HG03521 (cell line): Measurements from ENCODE around the gene AFF3.
"Not testable (repeated sequence)": the region's sequence is repeated elsewhere in the genome, so short reads cannot be mapped to it uniquely, and the experiment has no call there.

ENCODE experiments used
- ATAC-seq: cut with Tn5 transposase; IDR thresholded peaks from one replicate; pipeline ENCODE4 v1.9.1; 2021; ENCODE audit warnings: mild to moderate bottlenecking, moderate library complexity; ENCODE audit not compliant: unreplicated experiment

Gene AFF3

GRCh38 chr2:99977966-99978365, 164.4 kb downstream of the AFF3 start:
- no peak for ATAC-seq

DNA sequence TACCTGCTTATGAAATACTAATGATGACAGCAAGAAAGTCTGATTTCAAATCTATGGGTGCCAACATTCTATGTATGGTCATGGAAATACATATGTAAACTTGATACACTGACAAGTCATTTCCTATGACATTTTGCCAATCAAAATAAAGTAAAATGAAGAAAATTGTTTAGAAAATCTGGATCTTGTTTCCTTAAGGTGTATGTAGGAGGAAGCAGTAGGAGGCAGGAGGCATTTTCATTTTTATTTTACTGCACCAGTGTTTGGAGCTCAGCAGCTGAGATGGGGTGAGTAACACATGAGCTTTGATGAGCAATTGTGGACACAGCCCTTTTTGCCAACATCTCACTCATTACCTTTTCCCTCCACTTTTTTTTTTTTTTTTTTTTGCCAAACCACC, 167.0 kb downstream of the AFF3 start:
- no peak for ATAC-seq

- no peak for ATAC-seq
These were observed 167.6 kb downstream of the AFF3 start for GRCh38 chr2:99974682-99975375.

GRCh38 chr2:99974275-99974674, 168.1 kb downstream of the AFF3 start:
- no peak for ATAC-seq

DNA sequence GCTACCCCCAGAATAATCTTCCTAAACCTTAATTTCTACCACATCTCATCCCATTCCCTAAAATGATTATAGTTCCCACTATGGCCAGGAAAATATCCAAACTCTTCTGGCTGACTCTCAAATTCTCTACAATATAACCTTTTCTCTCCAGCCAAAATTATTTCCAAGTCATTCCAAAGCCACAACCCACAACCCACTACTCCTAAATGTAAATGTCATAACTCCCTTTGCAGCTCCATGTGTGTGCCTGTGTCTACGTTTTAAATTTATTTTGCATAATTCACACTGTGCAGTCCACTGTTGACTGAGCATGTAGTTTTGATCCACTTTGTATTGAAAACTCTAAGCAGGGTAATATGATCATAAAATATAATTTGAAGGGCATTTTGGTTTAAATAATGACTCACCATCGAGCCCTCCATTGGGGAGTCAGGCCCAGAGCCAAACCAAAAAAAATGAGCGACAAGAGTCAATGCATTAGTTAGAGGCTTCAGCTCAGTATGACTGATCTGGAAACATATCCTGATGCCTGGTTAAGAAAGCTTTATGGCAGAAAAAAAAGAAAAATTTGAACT, 171.0 kb downstream of the AFF3 start:
- ATAC-seq = no peak

DNA sequence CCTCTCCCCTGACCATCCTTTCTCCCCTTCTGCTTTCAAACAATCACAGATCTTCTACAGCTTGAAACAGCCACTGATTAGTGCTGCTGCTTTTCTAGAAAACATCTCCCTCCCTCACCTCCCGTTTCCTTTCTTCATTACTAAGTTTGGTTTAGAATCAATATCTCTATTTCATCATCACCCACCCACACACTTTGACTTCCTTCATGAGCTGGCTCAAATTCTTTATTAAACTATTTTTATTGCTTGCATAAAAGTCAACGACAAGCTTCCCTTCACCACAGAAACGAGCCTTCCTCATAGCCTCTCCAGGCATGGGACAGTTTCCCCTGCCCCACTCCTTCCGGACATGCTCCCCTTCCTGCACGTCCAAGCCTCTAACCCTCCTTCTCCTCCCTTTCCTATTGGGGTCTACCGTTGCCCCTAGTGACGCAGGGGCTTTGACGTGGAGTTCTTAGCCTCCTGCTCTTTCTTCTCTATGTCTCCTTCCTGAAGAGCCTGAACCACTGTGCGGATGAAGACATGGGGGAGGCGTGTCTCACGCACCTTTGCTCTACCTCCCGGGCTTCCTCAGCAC, 172.0 kb downstream of the AFF3 start:
- no peak for ATAC-seq

- no peak for ATAC-seq
These were observed 181.0 kb downstream of the AFF3 start for GRCh38 chr2:99961196-99961913.

- ATAC-seq = no peak
These were observed 181.6 kb downstream of the AFF3 start for GRCh38 chr2:99960790-99961189.

DNA sequence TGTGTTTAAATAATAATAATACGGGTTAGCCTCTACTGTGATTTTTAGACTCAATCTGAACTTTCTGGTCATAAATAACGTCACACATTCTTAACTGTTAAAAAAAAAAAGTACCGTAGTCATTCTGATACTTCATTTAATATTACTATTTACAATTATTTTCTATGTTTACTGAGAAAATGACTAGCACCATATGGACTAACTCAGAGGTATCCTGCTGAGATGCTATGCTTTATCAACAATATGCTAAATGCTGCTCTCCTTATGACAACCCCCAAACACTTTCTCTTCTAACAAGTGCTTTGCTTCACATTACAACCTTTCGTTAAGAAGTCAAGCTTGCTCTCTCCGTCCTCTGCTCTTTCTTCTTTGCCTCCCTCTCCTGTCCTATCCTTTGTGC, 182.1 kb downstream of the AFF3 start:
- ATAC-seq = no peak

- ATAC-seq = no peak
These were observed 183.0 kb downstream of the AFF3 start for GRCh38 chr2:99959261-99960014.

DNA sequence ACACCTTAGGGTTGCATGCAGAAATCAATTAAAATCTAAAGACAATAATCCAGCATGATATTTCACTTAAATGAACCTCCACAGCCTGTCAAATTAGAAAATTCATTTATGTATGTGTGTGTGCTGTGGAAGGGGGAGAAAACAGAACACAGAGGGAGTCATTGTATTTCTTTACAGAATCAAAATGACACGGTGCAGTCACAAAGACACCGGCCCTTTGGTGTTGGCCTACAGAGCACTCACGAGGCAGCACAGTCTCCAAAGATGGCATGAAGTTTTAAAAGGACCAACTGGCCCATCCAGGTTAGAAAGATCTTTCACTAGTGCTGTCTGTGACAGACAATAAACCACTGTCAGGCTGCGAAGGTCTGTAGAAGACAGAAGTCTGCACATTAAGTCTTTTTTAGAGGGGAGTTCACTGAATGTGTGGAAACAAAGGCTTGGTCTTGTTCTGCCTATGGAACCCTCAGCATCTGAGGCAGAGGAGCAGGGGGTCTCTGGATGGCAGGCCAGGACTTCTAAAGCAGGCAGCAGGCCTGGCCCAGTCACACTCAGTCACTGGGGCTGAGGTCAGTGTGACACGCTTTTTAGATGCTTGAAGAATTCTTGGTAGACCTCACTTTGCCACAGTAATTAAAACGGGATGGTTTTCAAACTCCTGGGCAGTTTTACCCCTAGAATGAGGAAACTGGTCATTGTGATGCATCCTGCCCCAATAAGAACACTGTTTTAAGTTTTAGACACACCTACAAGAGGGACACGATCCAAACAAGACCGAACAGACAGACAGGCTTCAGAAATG, 184.9 kb downstream of the AFF3 start:
- ATAC-seq = no peak

DNA sequence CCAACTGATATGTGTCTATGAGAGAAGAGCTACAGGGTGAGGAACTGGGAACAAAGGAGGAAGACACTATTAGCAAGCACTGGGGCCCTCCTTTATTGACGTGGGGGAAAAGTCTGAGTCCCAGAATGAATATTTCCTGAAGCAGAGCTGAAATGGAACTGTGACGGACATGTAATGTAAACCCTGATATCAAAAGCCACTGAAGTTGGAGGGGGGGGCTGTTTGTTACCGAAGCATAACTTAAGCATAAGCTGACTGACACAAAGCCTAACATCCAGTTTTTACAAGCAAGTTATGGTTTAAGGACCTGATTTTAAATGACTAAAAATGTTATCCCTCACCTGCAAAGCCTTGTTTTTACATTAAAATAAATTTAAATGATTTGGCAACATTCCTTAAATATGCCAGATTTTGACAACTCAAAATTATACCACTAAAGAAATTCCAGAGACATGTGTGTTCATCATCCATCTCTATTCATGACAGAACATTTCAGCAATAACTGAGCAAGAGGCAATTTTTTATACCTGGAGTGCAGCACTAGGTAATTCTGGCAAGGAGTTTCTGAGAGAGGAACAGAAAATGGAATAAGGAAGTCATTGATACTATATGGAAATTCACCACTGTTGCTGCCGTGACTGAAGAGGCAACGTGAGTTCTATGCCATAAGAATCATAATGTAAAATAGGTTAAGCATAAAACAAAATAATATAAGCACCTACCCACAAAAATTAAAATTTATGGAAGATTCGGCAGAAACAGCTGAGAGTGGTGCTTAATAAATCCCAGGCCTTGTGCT, 186.0 kb downstream of the AFF3 start:
- no peak for ATAC-seq

DNA sequence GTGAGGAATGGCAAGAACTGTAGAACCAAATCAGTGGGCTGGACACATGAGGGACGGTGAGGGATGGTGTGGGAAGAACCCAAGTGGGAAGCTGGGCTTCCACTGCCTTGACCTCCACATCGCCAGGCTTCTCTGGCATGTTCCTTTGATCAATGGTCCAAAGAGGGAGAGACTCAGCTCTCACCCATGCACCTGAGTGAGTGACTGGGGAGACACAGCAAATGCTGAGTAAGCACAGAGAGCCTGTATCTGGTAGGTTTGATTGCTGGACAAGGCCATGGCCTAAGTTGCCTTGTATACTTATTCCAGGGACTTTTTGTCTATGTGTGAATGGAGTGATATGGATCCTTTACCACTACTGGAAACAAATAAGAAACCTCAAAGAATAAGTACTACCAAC, 188.6 kb downstream of the AFF3 start:
- ATAC-seq = no peak

- no peak for ATAC-seq
These were observed 192.4 kb downstream of the AFF3 start for GRCh38 chr2:99949963-99950362.

DNA sequence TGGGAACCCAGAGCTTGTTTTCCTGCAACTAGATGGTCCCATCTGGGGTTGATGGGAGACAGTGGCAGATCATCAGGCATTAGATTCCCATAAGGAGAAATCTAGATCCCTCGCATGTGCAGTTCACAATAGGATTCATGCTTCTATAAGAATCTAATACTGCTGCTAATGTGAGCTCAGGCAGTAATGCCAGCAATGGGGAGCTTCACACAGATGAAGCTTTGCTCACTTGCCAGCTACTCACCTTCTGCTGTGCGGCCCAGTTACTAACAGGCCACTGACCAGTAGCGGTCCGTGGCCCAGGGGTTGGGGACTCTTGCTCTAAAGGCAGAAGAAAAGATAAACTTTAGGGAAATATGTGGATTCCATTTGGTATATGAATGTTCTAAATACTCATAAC, 192.9 kb downstream of the AFF3 start:
- no peak for ATAC-seq

DNA sequence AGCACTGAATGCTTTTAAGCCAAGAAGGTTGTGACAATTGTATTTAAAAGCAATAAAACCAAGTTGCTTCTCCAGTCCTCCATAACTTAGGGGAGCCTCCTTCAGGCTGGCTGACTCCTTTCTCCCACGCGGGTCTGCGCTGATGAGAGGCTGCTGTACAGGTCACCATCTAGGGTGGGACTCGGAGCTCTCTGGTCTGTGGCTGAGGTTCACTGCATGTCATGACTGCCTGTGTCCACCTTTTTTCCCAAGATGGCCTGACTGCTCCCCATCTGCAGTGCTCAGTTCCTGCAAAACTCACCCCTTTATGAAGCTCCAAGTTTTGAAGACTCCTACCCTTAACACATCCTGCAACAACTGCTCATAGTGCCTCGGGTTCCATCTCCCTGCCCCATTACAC, 194.4 kb downstream of the AFF3 start:
- ATAC-seq = no peak

DNA sequence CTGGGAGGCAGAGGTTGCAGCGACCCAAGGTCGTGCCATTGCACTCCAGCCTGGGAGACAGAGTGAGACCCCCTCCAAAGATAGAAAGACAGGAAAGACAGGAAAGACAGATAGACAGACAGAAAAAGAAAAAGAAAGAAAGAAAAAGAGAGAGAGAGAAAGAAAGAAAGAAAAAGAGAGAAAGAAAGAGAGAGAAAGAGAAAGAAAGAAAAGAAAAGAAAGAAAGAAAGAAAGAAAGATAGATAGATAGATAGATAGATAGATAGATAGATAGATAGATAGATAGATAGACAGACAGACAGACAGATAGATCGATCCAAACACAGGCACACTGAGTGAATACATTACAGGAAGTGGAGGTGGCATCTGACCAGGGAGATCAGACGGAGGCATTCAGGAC, 195.0 kb downstream of the AFF3 start:
- not testable (repeated sequence) for ATAC-seq

DNA sequence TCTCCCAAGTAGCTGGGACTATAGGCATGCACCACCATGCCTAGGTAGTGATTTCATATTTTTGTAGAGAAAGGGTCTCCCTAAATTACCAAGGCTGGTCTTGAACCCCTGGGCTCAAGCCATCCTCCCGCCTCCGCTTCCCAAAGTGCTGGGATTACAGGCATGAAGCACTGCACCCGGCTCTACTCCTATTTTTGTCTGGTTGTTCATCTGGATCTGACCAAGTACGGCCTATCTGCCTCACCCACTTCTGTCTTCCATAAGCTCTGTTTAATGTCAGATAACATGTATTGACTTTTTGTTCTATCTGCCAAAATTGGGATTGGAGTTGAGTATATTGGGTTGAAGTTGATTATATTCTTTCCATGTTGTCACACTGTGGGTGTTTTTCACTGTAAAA, 198.4 kb downstream of the AFF3 start:
- no peak for ATAC-seq

- no peak for ATAC-seq
These were observed 199.6 kb downstream of the AFF3 start for GRCh38 chr2:99942561-99943347.
